PC-3 (cell line): Measurements from ENCODE around the gene AP4E1. TPM values are rescaled to one million over a fixed set of nuclear protein-coding genes. Genes with fewer than 3 reads are reported as not detected.
A peak's percentile ranks its signal among the peaks of the same experiment; 100 is the strongest.
"Not testable (repeated sequence)": the region's sequence is repeated elsewhere in the genome, so short reads cannot be mapped to it uniquely, and the experiment has no call there.

Experiments used
- ATAC-seq: fragments of 200-7000 bp; cut with Tn5 transposase; 2 replicates; pipeline ENCODE4 v1.9.1; 2020; ENCODE audit warnings: mild to moderate bottlenecking, moderate library complexity
- BruUV-seq: library from RNA; stranded (reverse); fragments of 400-500 nt; replicated peaks from 2 replicates; lab custom pipeline; 2021; lab: Mats Ljungman, UMichigan
- CTCF ChIA-PET: fragments of 300-600 bp; sonication (Branson Sonifier 250); formaldehyde crosslinking; loops from one replicate; lab custom pipeline; 2022; ENCODE audit warnings: antibody characterized with exemption; lab: Charles Lee
- POLR2A ChIA-PET: fragments of 300-600 bp; sonication (Branson Sonifier 250); formaldehyde crosslinking; loops from one replicate; lab custom pipeline; 2022; ENCODE audit warnings: antibody characterized with exemption; ENCODE audit not compliant: unreplicated experiment; lab: Charles Lee
- DNase-seq: peaks from one replicate; pipeline ENCODE4 v3.0.0-alpha.2; 2015
- H2AFZ ChIP-seq: fragments of 300-600 bp; sonication (generic); 2 replicates; pipeline ENCODE4 v1.6.0; 2016; ENCODE audit warnings: antibody characterized with exemption, low read length
- H3F3A ChIP-seq: fragments of 300-600 bp; sonication (generic); one replicate; pipeline ENCODE4 v1.6.0; 2017; ENCODE audit warnings: antibody characterized with exemption, low read length, control low read depth, mild to moderate bottlenecking; ENCODE audit not compliant: unreplicated experiment
- H3K27ac ChIP-seq: fragments of 300-600 bp; sonication (generic); 2 replicates; pipeline ENCODE4 v1.5.1; 2016; ENCODE audit warnings: mild to moderate bottlenecking, low read length
- H3K27me3 ChIP-seq: fragments of 300-600 bp; sonication (generic); 2 replicates; pipeline ENCODE4 v1.6.1; 2016; ENCODE audit warnings: low read length, mixed read lengths
- H3K36me3 ChIP-seq: fragments of 300-600 bp; sonication (generic); 2 replicates; pipeline ENCODE4 v1.6.1; 2016; ENCODE audit warnings: low read depth, mixed run types, low read length, mixed read lengths
- H3K4me1 ChIP-seq: fragments of 300-600 bp; sonication (generic); 2 replicates; pipeline ENCODE4 v1.5.1; 2016; ENCODE audit warnings: low read length; ENCODE audit not compliant: insufficient read depth
- H3K4me2 ChIP-seq: fragments of 300-600 bp; sonication (generic); 2 replicates; pipeline ENCODE4 v1.6.0; 2016; ENCODE audit warnings: low read length
- H3K4me3 ChIP-seq: fragments of 300-600 bp; sonication (generic); 2 replicates; pipeline ENCODE4 v1.5.1; 2016; ENCODE audit warnings: mild to moderate bottlenecking, low read length, mixed read lengths
- H3K79me2 ChIP-seq: fragments of 300-600 bp; sonication (generic); 2 replicates; pipeline ENCODE4 v1.6.1; 2017; ENCODE audit warnings: low read length, mixed read lengths
- H3K9ac ChIP-seq: fragments of 300-600 bp; sonication (generic); 2 replicates; pipeline ENCODE4 v1.6.0; 2016; ENCODE audit warnings: mild to moderate bottlenecking, low read length
- H3K9me2 ChIP-seq: fragments of 300-600 bp; sonication (generic); replicated peaks from 2 replicates; pipeline ENCODE4 v1.6.1; 2016; ENCODE audit warnings: mixed run types, low read length, mixed read lengths
- H3K9me3 ChIP-seq: fragments of 300-600 bp; sonication (generic); 2 replicates; pipeline ENCODE4 v1.6.1; 2016; ENCODE audit warnings: low read length, mixed read lengths
- H4K20me1 ChIP-seq: fragments of 300-600 bp; sonication (generic); 2 replicates; pipeline ENCODE4 v1.6.1; 2016; ENCODE audit warnings: low read length, mixed read lengths
- CTCF ChIP-seq: fragments of 300-600 bp; sonication (generic); conservative IDR thresholded peaks from 2 replicates; pipeline ENCODE4 v1.5.1; 2017; ENCODE audit warnings: antibody characterized with exemption, low read depth, mild to moderate bottlenecking, low read length
- EZH2 ChIP-seq: fragments of 300-600 bp; sonication (generic); IDR thresholded peaks from one replicate; pipeline ENCODE4 v1.6.1; 2017; ENCODE audit warnings: antibody characterized with exemption, mild to moderate bottlenecking, low read length; ENCODE audit not compliant: unreplicated experiment
- EZH2phosphoT487 ChIP-seq: fragments of 300-600 bp; sonication (generic); IDR thresholded peaks from 2 replicates; pipeline ENCODE4 v1.6.1; 2018; ENCODE audit warnings: mild to moderate bottlenecking, antibody characterized with exemption, low read length, borderline replicate concordance
- intact Hi-C: fragments of 100-400 bp; cut with micrococcal nuclease; formaldehyde crosslinking; loops from 2 replicates; pipeline ENCODE4 v1.9.0; 2023
- total RNA-seq: library from RNA; depleted of rRNA; stranded (reverse); fragments of >200 nt; gene quantifications from 2 replicates; pipeline ENCODE4 v1.2.3, GENCODE V29; 2014

Gene AP4E1
- total RNA-seq, 1 experiment from 2014 or later, result 6.0 TPM

- ATAC-seq (peak; percentile 60), DNase-seq (peak; percentile 15)
- no peaks in the 10 kb centered on the region for H3K9me2 ChIP-seq
- ChIA-PET CTCF (interaction anchor here (0.5 to 0.6 kb wide), 2 partner anchors 32 to 318 kb away, joined by 4 to 5 read pairs; no protein-coding TSS in a partner anchor), POLR2A (no interaction called here)
- no peaks in the 10 kb centered on the region for H4K20me1 ChIP-seq
- H3F3A ChIP-seq, result no peaks in the 10 kb centered on the region
- no peak overlapping the region for H3K27ac ChIP-seq
- peaks cover 7% of the 10 kb centered on the region; the same call in 1 of the 2 replicates for H3K4me1 ChIP-seq
- H3K4me3 ChIP-seq, result peak overlapping the region; percentile 94
- H3K27me3 ChIP-seq, result no peaks in the 10 kb centered on the region
- peaks cover 23% of the 10 kb centered on the region for H3K79me2 ChIP-seq
- peaks cover 2% of the 10 kb centered on the region; the same call in 1 of the 2 replicates for H3K36me3 ChIP-seq
- no peaks in the 10 kb centered on the region for H3K9me3 ChIP-seq
- no peak for TF ChIP-seq EZH2phosphoT487
- no peak for TF ChIP-seq EZH2
- no peak for TF ChIP-seq CTCF
- intact Hi-C loops, result loop anchor here (1.0 to 2.0 kb wide), 3 partner anchors 23 to 232 kb away; no protein-coding TSS in a partner anchor
- peak overlapping the region; percentile 88 for H3K9ac ChIP-seq
- peak overlapping the region; percentile 99 for H2AFZ ChIP-seq
- BruUV-seq, result TSS peak; percentile 73
- peak overlapping the region; percentile 99 for H3K4me2 ChIP-seq
These were observed 778 bp upstream of the AP4E1 start for GRCh38 chr15:50907601-50908208.

GRCh38 chr15:50909010-50909317 lies 481 bp downstream of the AP4E1 start:
- Histone ChIP-seq H3K4me3 (peak overlapping the region; percentile 94), H3K4me2 (peak overlapping the region; percentile 99), H3K27me3 (no peaks in the 10 kb centered on the region), H3K9me3 (no peaks in the 10 kb centered on the region), H3F3A (no peaks in the 10 kb centered on the region), H3K27ac (no peak overlapping the region), H3K9me2 (no peaks in the 10 kb centered on the region), H3K79me2 (peaks cover 23% of the 10 kb centered on the region), H4K20me1 (no peaks in the 10 kb centered on the region), H3K9ac (peak overlapping the region; percentile 88), H2AFZ (peak overlapping the region; percentile 99), H3K4me1 (peaks cover 7% of the 10 kb centered on the region; the same call in 1 of the 2 replicates), H3K36me3 (peaks cover 2% of the 10 kb centered on the region; the same call in 1 of the 2 replicates)
- ATAC-seq, result no peak
- ChIA-PET CTCF (no interaction called here), POLR2A (no interaction called here)
- DNase-seq, result peak; percentile 14
- TF ChIP-seq EZH2 (no peak), EZH2phosphoT487 (no peak), CTCF (no peak)
- BruUV-seq, result TSS peak; percentile 35
- intact Hi-C loops, result loop anchor here (2.0 kb wide), 1 partner anchor 24 kb away; no protein-coding TSS in a partner anchor

GRCh38 chr15:50910426-50910795 lies 1.9 kb downstream of the AP4E1 start:
- intact Hi-C loops, ATAC-seq, H3K36me3 ChIP-seq, H4K20me1 ChIP-seq, H3K27ac ChIP-seq, H3K9ac ChIP-seq, CTCF ChIA-PET, H3K4me1 ChIP-seq, H3K27me3 ChIP-seq, BruUV-seq, POLR2A ChIA-PET, H3K4me3 ChIP-seq, H3K9me2 ChIP-seq, H3K9me3 ChIP-seq, H3F3A ChIP-seq, H2AFZ ChIP-seq: not testable (repeated sequence)
- Histone ChIP-seq H3K79me2 (peaks cover 23% of the 10 kb centered on the region), H3K4me2 (peak overlapping the region; percentile 99)
- DNase-seq, result peak; percentile 7
